ENCODE measurements around the gene TSACC. TPM values are rescaled to one million over a fixed set of nuclear protein-coding genes. Genes with fewer than 3 reads are reported as not detected.

The TSACC gene
- total and polyA plus RNA-seq, 2 experiments from 2014 or later = 1.3 TPM; not detected in 1

DNA sequence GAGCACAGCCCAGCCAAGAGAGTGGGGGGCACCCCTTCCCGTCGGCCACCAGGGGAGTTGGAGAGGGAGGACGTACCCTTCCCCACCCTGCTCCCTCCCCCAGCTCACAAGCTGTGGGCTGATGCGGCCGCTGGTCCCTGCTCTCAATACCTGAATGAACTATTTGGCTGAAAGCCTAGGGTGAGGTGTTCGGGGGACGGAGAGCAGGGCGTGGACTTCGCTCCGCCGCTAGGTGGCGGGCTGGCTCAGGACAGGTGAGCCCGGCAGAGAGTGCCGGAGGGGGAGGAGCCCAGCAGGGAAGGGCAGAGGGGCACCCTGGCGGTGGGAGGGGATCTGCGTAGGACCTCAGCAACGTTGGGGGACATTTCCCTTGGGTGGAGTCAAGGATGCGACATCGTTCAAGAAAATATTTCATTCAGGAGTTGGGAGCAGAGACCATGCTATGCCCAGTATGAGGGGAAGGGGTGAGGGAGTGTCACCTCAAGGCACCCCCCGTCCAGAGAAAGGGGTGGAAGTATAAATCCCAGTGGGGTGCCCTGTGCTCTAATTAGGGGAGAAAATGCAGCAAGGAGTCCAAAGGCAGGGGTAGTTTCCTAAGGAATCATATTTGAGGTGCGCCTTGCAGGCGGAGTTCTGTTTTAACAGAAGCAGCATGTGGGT is 18.7 kb downstream of the TSACC start:
- Histone ChIP-seq H3K79me2 (ENCODE audit: insufficient read depth) (no peaks in the 10 kb centered on the region), H3K9ac (no peak overlapping the region), H4K20me1 (ENCODE audit: insufficient read depth) (no peaks in the 10 kb centered on the region), H2AFZ (no peak overlapping the region), H3K4me3 (no peak overlapping the region), H3K4me1 (ENCODE audit: insufficient read depth) (no peaks in the 10 kb centered on the region), H3K27ac (no peak overlapping the region), H3K9me3 (ENCODE audit: low read depth) (no peaks in the 10 kb centered on the region), H3K4me2 (ENCODE audit: unreplicated experiment) (no peak overlapping the region), H3K9me2 (ENCODE audit: insufficient read depth) (no peaks in the 10 kb centered on the region), H3F3A (ENCODE audit: insufficient read depth) (no peaks in the 10 kb centered on the region), H3K27me3 (replicated peaks; ENCODE audit: insufficient read depth) (peaks cover 13% of the 10 kb centered on the region; the same call in 1 of the 2 replicates), H3K36me3 (ENCODE audit: low read depth) (no peaks in the 10 kb centered on the region)
- peak; percentile 57 for DNase-seq
- in situ Hi-C loops (cut with MboI) = no loop called here
- 5 to 6% methylated on average over 22 of the region's 22 CpGs for WGBS, 2 experiments (ENCODE audit: low coverage in 1 of 2, low lambda C conversion rate in 2 of 2, missing lambda C conversion rate in 2 of 2)
- TF ChIP-seq EZH2 (IDR thresholded peaks at IDR 0.05; ENCODE audit: insufficient read depth, poor library complexity, severe bottlenecking) (no peak), EZH2phosphoT487 (IDR thresholded peaks at IDR 0.05; ENCODE audit: insufficient read depth, low read depth) (no peak)

DNA sequence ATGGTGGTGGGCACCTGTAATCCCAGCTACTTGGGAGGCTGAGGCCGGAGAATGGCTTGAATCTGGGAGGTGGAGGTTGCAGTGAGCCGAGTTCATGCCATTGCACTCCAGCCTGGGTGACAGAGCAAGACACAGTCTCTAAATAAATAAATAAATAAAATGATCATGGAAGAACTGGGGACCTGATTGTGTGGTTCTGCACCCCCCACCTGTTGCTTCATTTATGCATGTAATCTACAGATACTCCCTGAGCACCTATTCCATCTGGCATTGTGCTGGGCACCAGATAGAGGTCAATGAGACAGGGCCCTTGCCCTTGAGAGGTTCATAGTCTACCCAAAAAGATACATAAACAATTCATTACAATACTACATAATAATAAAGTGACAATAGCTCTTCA is 19.7 kb downstream of the TSACC start:
- in situ Hi-C loops (cut with MboI) = no loop called here
- TF ChIP-seq EZH2phosphoT487 (IDR thresholded peaks at IDR 0.05; ENCODE audit: insufficient read depth, low read depth) = no peak
- TF ChIP-seq EZH2 (IDR thresholded peaks at IDR 0.05; ENCODE audit: insufficient read depth, poor library complexity, severe bottlenecking) = no peak
- DNase-seq = no peak

DNA sequence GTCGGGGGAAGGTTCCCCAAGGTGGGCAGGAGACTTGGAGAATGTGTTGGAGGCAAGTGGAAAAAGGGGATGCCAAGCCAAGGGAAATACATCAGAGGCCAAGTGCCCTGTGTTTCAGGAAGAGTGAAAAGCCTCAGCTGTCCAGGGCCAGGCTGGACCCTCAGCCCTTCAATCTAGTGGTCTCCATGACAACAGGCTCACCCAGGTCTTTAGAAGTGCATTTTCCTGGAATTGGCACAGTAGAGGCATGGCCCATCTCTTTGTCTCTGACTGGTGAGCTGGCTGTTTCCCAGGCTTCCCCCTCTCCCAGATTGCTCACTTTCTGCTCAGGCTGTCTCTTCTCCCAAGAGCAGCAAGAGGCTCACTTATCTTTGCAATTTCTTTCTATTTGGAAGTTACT is 20.3 kb downstream of the TSACC start:
- Histone ChIP-seq H3K9me2 (ENCODE audit: insufficient read depth) (no peaks in the 10 kb centered on the region), H3F3A (ENCODE audit: insufficient read depth) (no peaks in the 10 kb centered on the region), H3K27ac (no peak overlapping the region), H3K27me3 (replicated peaks; ENCODE audit: insufficient read depth) (peaks cover 13% of the 10 kb centered on the region; the same call in 1 of the 2 replicates), H4K20me1 (ENCODE audit: insufficient read depth) (no peaks in the 10 kb centered on the region), H3K9me3 (ENCODE audit: low read depth) (no peaks in the 10 kb centered on the region), H2AFZ (no peak overlapping the region), H3K4me3 (no peak overlapping the region), H3K79me2 (ENCODE audit: insufficient read depth) (no peaks in the 10 kb centered on the region), H3K36me3 (ENCODE audit: low read depth) (no peaks in the 10 kb centered on the region), H3K9ac (no peak overlapping the region), H3K4me2 (ENCODE audit: unreplicated experiment) (no peak overlapping the region), H3K4me1 (ENCODE audit: insufficient read depth) (no peaks in the 10 kb centered on the region)
- TF ChIP-seq EZH2 (IDR thresholded peaks at IDR 0.05; ENCODE audit: insufficient read depth, poor library complexity, severe bottlenecking) = no peak
- TF ChIP-seq EZH2phosphoT487 (IDR thresholded peaks at IDR 0.05; ENCODE audit: insufficient read depth, low read depth) = no peak
- in situ Hi-C loops (cut with MboI) = no loop called here
- WGBS, 2 experiments (ENCODE audit: low coverage in 1 of 2, low lambda C conversion rate in 2 of 2, missing lambda C conversion rate in 2 of 2) = 25 to 33% methylated on average over 1 of the region's 1 CpG
- DNase-seq = no peak

More for the DNA sequence above, 19.7 kb downstream of the TSACC start:
- no peaks in the 10 kb centered on the region for H3K36me3 ChIP-seq (ENCODE audit: low read depth)
- no peak overlapping the region for H2AFZ ChIP-seq
- no peaks in the 10 kb centered on the region for H3K4me1 ChIP-seq (ENCODE audit: insufficient read depth)
- H4K20me1 ChIP-seq (ENCODE audit: insufficient read depth) = no peaks in the 10 kb centered on the region
- H3K9me3 ChIP-seq (ENCODE audit: low read depth) = no peaks in the 10 kb centered on the region
- no peaks in the 10 kb centered on the region for H3K79me2 ChIP-seq (ENCODE audit: insufficient read depth)
- no peaks in the 10 kb centered on the region for H3F3A ChIP-seq (ENCODE audit: insufficient read depth)
- H3K27me3 ChIP-seq (replicated peaks; ENCODE audit: insufficient read depth) = peaks cover 13% of the 10 kb centered on the region; the same call in 1 of the 2 replicates
- H3K4me2 ChIP-seq (ENCODE audit: unreplicated experiment) = no peak overlapping the region
- no peak overlapping the region for H3K9ac ChIP-seq
- no peak overlapping the region for H3K27ac ChIP-seq
- 64 to 70% methylated on average over 2 of the region's 2 CpGs for WGBS, 2 experiments (ENCODE audit: low coverage in 1 of 2, low lambda C conversion rate in 2 of 2, missing lambda C conversion rate in 2 of 2)
- no peaks in the 10 kb centered on the region for H3K9me2 ChIP-seq (ENCODE audit: insufficient read depth)
- H3K4me3 ChIP-seq = no peak overlapping the region

DNA sequence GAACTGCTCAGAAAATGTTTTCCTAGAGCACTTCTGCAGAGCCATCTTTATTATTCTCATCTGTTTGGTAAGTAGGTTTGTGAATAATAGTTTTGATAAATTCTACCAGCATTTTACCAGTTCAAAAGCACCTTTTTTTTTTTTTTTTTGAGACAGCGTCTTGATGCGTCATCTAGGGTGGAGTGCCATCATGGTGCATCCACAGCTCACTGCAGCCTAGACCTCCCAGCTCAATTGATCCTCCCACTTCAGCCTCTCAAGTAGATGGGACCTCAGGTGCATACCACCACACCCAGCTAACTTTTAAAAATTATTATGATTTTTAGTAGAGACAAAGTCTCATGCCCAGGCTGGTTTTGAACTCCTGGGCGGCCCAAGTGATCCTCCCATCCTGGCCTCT is 20.9 kb downstream of the TSACC start:
- Histone ChIP-seq H3K27me3 (replicated peaks; ENCODE audit: insufficient read depth) (peaks cover 13% of the 10 kb centered on the region; the same call in 1 of the 2 replicates), H3K27ac (no peak overlapping the region), H3K4me2 (ENCODE audit: unreplicated experiment) (no peak overlapping the region), H3K79me2 (ENCODE audit: insufficient read depth) (no peaks in the 10 kb centered on the region), H3F3A (ENCODE audit: insufficient read depth) (no peaks in the 10 kb centered on the region), H2AFZ (no peak overlapping the region), H3K4me3 (no peak overlapping the region), H3K36me3 (ENCODE audit: low read depth) (no peaks in the 10 kb centered on the region), H3K4me1 (ENCODE audit: insufficient read depth) (no peaks in the 10 kb centered on the region), H4K20me1 (ENCODE audit: insufficient read depth) (no peaks in the 10 kb centered on the region), H3K9me2 (ENCODE audit: insufficient read depth) (no peaks in the 10 kb centered on the region), H3K9me3 (ENCODE audit: low read depth) (no peaks in the 10 kb centered on the region), H3K9ac (no peak overlapping the region)
- in situ Hi-C loops (cut with MboI) = no loop called here
- 50 to 68% methylated on average over 3 of the region's 3 CpGs for WGBS, 2 experiments (ENCODE audit: low coverage in 1 of 2, low lambda C conversion rate in 2 of 2, missing lambda C conversion rate in 2 of 2)
- peak; percentile 52 for DNase-seq
- TF ChIP-seq EZH2phosphoT487 (IDR thresholded peaks at IDR 0.05; ENCODE audit: insufficient read depth, low read depth) (no peak), EZH2 (IDR thresholded peaks at IDR 0.05; ENCODE audit: insufficient read depth, poor library complexity, severe bottlenecking) (no peak)

Data from GM23248 (cell line).